ENCODE data around the gene SLC38A9.
"Not testable (repeated sequence)": the region's sequence is repeated elsewhere in the genome, so short reads cannot be mapped to it uniquely, and the experiment has no call there.

SLC38A9 gene

GRCh38 chr5:55620009-55620765, 91.9 kb downstream of the SLC38A9 start:
- DNase-seq (ENCODE audit: insufficient read length, low spot score) (no peak), FAIRE-seq (no peak)
- TF ChIP-seq, protein P1, sequence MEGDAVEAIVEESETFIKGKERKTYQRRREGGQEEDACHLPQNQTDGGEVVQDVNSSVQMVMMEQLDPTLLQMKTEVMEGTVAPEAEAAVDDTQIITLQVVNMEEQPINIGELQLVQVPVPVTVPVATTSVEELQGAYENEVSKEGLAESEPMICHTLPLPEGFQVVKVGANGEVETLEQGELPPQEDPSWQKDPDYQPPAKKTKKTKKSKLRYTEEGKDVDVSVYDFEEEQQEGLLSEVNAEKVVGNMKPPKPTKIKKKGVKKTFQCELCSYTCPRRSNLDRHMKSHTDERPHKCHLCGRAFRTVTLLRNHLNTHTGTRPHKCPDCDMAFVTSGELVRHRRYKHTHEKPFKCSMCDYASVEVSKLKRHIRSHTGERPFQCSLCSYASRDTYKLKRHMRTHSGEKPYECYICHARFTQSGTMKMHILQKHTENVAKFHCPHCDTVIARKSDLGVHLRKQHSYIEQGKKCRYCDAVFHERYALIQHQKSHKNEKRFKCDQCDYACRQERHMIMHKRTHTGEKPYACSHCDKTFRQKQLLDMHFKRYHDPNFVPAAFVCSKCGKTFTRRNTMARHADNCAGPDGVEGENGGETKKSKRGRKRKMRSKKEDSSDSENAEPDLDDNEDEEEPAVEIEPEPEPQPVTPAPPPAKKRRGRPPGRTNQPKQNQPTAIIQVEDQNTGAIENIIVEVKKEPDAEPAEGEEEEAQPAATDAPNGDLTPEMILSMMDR (IDR thresholded peaks at IDR 0.05; ENCODE audit: insufficient read depth, missing control alignments), result no peak

GRCh38 chr5:55618318-55618717, 93.8 kb downstream of the SLC38A9 start:
- DNase-seq (ENCODE audit: insufficient read length, low spot score), result no peak
- TF ChIP-seq, protein P1 (IDR thresholded peaks at IDR 0.05; ENCODE audit: insufficient read depth, missing control alignments), result no peak
- no peak for FAIRE-seq

DNA sequence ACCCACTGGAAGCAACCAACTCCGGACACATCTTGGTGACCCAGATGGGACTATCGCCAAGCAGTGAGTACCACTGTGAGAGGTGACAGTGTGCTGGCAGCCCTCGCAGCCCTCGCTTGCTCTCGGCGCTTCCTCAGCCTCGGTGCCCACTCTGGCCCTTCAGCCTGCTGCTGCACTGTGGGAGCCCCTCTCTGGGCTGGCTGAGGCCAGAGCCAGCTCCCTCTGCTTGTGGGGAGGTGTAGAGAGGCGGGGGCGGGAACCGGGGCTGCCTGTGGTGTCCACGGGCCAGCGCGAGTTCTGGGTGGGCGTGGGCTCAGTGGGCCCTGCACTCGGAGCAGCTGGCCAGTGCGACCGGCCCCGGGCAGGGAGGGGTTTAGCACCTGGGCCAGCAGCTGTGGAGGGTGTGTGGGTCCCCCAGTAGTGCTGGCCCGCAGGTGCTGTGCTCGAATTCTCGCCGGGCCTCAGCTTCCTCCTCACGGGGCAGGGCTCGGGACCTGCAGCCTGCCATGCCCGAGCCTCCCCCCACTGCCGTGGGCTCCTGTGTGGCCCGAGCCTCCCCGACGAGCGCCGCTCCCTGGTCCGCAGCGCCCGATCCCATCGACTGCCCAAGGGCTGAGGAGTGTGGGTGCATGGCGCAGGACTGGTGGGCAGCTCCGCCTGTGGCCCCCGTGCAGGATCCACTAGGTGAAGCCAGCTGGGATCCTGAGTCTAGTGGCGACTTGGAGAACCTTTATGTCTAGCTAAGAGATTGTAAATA, 98.8 kb downstream of the SLC38A9 start:
- FAIRE-seq (no peak), DNase-seq (ENCODE audit: insufficient read length, low spot score) (no peak)
- TF ChIP-seq, protein P1 (IDR thresholded peaks at IDR 0.05; ENCODE audit: insufficient read depth, missing control alignments), result no peak

DNA sequence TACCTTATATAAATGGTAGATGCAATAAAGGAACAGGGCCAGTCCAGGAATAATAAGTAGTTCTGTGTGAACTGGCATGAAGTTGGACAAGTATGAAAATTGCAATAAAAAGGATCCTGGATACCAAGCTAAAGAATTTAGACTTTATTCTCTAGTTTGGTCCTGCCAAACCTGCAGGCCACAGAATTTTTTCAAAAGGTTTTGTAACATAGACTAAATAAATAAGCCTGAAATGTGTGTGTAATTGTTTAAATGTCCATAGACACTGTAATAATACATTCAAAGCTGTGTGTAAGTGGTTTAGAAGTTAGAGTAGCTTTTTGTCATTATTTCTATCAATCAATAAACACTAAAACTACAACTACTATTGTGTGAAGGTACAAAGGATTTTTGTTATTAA, 101.6 kb downstream of the SLC38A9 start:
- FAIRE-seq, result no peak
- DNase-seq (ENCODE audit: insufficient read length, low spot score), result no peak
- TF ChIP-seq, protein P1 (IDR thresholded peaks at IDR 0.05; ENCODE audit: insufficient read depth, missing control alignments), result no peak

DNA sequence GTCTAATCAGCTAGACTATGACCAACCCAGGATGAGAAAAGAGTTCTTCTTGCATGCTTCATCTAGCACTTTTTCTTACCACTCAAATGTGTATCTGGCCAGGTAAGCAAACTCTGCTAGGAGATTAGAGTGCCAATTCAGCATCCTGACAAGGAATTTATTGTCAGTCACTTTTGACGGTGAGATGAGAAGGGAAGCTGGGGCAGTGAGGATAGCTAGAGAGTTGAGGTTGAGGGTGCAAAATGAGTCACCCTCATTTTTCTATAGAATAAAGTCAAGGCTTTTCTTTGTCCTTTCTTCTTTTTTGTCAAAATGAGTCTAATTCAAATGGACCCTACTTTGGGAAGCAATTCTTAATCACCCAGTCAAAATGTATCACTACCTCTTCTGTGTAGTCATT, 102.7 kb downstream of the SLC38A9 start:
- FAIRE-seq, result no peak
- TF ChIP-seq, protein P1 (IDR thresholded peaks at IDR 0.05; ENCODE audit: insufficient read depth, missing control alignments), result no peak
- no peak for DNase-seq (ENCODE audit: insufficient read length, low spot score)

GRCh38 chr5:55608595-55609349, 103.4 kb downstream of the SLC38A9 start:
- TF ChIP-seq, protein P1 (IDR thresholded peaks at IDR 0.05; ENCODE audit: insufficient read depth, missing control alignments), result no peak
- no peak for DNase-seq (ENCODE audit: insufficient read length, low spot score)
- FAIRE-seq, result no peak

GRCh38 chr5:55607309-55607708, 104.8 kb downstream of the SLC38A9 start:
- not testable (repeated sequence) for DNase-seq (ENCODE audit: insufficient read length, low spot score); FAIRE-seq

Measured in D721Med (cell line).